HepG2 (cell line): ENCODE results near the gene XKR7. TPM values are rescaled to one million over a fixed set of nuclear protein-coding genes. Genes with fewer than 3 reads are reported as not detected.

Source experiments
- ARNT ChIP-seq: fragments of 450-650 bp; IDR thresholded peaks from 2 replicates; pipeline ENCODE4 v1.6.1; 2017
- ATF4 ChIP-seq, 2 experiments: fragments of 450-650 bp in 1 of 2; sonication (generic) in 1 of 2; formaldehyde crosslinking; IDR thresholded peaks; 2 replicates each; pipeline versions ENCODE4 v1.5.0 to v1.8.0; 2020 to 2022; ENCODE audit warnings: mild to moderate bottlenecking in 1 of 2, missing genetic modification reagents in 1 of 2
- ATF7 ChIP-seq, 2 experiments: fragments of 450-650 bp in 1 of 2; sonication (generic) in 1 of 2; formaldehyde crosslinking in 1 of 2; IDR thresholded peaks; 2 replicates each; pipeline versions ENCODE4 v1.4.0 to v1.6.1; 2016 to 2020; ENCODE audit warnings: antibody characterized with exemption in 1 of 2, mild to moderate bottlenecking in 1 of 2, missing genetic modification reagents in 1 of 2
- CENPX ChIP-seq: sonication (generic); formaldehyde crosslinking; IDR thresholded peaks from 2 replicates; pipeline ENCODE4 v1.9.0; 2021; ENCODE audit warnings: mild to moderate bottlenecking, missing genetic modification reagents, moderate library complexity
- DPF2 ChIP-seq: sonication (generic); formaldehyde crosslinking; IDR thresholded peaks from 2 replicates; pipeline ENCODE4 v1.4.0; 2020; ENCODE audit warnings: mild to moderate bottlenecking, low read depth, missing genetic modification reagents, borderline replicate concordance
- GPN1 ChIP-seq: sonication (generic); formaldehyde crosslinking; IDR thresholded peaks from 2 replicates; pipeline ENCODE4 v1.5.1; 2020; ENCODE audit warnings: missing genetic modification reagents, borderline replicate concordance
- GZF1 ChIP-seq: sonication (generic); formaldehyde crosslinking; IDR thresholded peaks from 2 replicates; pipeline ENCODE4 v1.5.1; 2020; ENCODE audit warnings: mild to moderate bottlenecking, missing genetic modification reagents
- MED1 ChIP-seq: sonication (generic); formaldehyde crosslinking; IDR thresholded peaks from 2 replicates; pipeline ENCODE4 v1.4.0; 2020; ENCODE audit warnings: missing genetic modification reagents
- PAXIP1 ChIP-seq: sonication (generic); formaldehyde crosslinking; conservative IDR thresholded peaks from 2 replicates; pipeline ENCODE4 v1.4.0; 2020; ENCODE audit warnings: mild to moderate bottlenecking, missing genetic modification reagents, moderate library complexity
- RNF2 ChIP-seq: fragments of 450-650 bp; conservative IDR thresholded peaks from 2 replicates; pipeline ENCODE4 v1.6.1; 2016; ENCODE audit warnings: low read depth
- USF2 ChIP-seq, 2 experiments: sonication (generic) in 1 of 2; formaldehyde crosslinking in 1 of 2; IDR thresholded peaks; 2 replicates each; pipeline versions ENCODE4 v1.5.1 to v1.6.1; 2011 to 2020; ENCODE audit warnings: borderline replicate concordance in 1 of 2, low read depth in 1 of 2, low read length in 1 of 2, mild to moderate bottlenecking in 1 of 2, missing genetic modification reagents in 1 of 2, moderate library complexity in 1 of 2
- ZBTB2 ChIP-seq: sonication (generic); formaldehyde crosslinking; IDR thresholded peaks from 2 replicates; pipeline ENCODE4 v1.8.0; 2022; ENCODE audit warnings: low read depth, missing genetic modification reagents
- ZBTB21 ChIP-seq: sonication (generic); formaldehyde crosslinking; IDR thresholded peaks from 2 replicates; pipeline ENCODE4 v1.4.0; 2020; ENCODE audit warnings: missing genetic modification reagents
- ZFP62 ChIP-seq: sonication (generic); formaldehyde crosslinking; IDR thresholded peaks from 2 replicates; pipeline ENCODE4 v1.4.0; 2020; ENCODE audit warnings: missing genetic modification reagents
- ZNF12 ChIP-seq: sonication (generic); formaldehyde crosslinking; IDR thresholded peaks from 2 replicates; pipeline ENCODE4 v1.5.0; 2020; ENCODE audit warnings: missing genetic modification reagents
- ZNF543 ChIP-seq: sonication (generic); formaldehyde crosslinking; IDR thresholded peaks from 2 replicates; pipeline ENCODE4 v1.4.0; 2020; ENCODE audit warnings: mild to moderate bottlenecking, missing genetic modification reagents
- ZNF598 ChIP-seq: sonication (generic); formaldehyde crosslinking; IDR thresholded peaks from 2 replicates; pipeline ENCODE4 v1.5.1; 2020; ENCODE audit warnings: mild to moderate bottlenecking, missing genetic modification reagents, borderline replicate concordance
- ZNF747 ChIP-seq: sonication (generic); formaldehyde crosslinking; IDR thresholded peaks from 2 replicates; pipeline ENCODE4 v1.8.1; 2023; ENCODE audit warnings: missing genetic modification reagents, mild to moderate bottlenecking, borderline replicate concordance
- ZNF768 ChIP-seq: sonication (generic); formaldehyde crosslinking; IDR thresholded peaks from 2 replicates; pipeline ENCODE4 v1.4.0; 2020; ENCODE audit warnings: missing genetic modification reagents
- polyA plus RNA-seq, 8 experiments: library from polyadenylated mRNA; depleted of rRNA in 3 of 8; stranded (reverse) in 7 of 8; unstranded in 1 of 8; fragments of >200 nt; fragmentation: Illumina TruSeq in 4 of 8; extraction: Trizol in 4 of 8; gene quantifications; 2 replicates each; pipeline versions ENCODE4 v1.2.1 to v1.2.3, GENCODE V29; 2011 to 2016; ENCODE audit warnings: low read depth in 4 of 8, missing spikeins in 1 of 8, mixed read lengths in 1 of 8; ENCODE audit not compliant: insufficient read depth in 1 of 8
- total RNA-seq, 5 experiments: library from RNA; depleted of rRNA; stranded (reverse); fragments of >200 nt; fragmentation: Illumina TruSeq; extraction: Trizol; gene quantifications; 2 replicates each; pipeline ENCODE4 v1.2.3, GENCODE V29; 2016; ENCODE audit warnings: low read depth in 1 of 5

Gene XKR7
- total and polyA plus RNA-seq, 2 of the 13 experiments (the other 11 are each of a cell fraction or from before 2014, with no cell fraction given), result not detected

- TF ChIP-seq USF2 (IDR thresholded peaks at IDR 0.05; ENCODE audit: low read depth, low read length), result no peak
- TF ChIP-seq USF2 (CRISPR knock-in tag; IDR thresholded peaks at IDR 0.05; ENCODE audit: borderline replicate concordance), result no peak; the same call in 1 of the 2 replicates
- no peak for TF ChIP-seq ARNT
- no peak; the same call in 1 of the 2 replicates for TF ChIP-seq PAXIP1 (CRISPR knock-in tag)
- peak; percentile 100 for TF ChIP-seq ZNF598 (CRISPR knock-in tag)
- no peak for TF ChIP-seq ATF7 (IDR thresholded peaks at IDR 0.05)
- TF ChIP-seq ATF7 (CRISPR knock-in tag; IDR thresholded peaks at IDR 0.05), result no peak
- TF ChIP-seq RNF2, result peak; percentile 88
- TF ChIP-seq DPF2 (CRISPR knock-in tag), result no peak
- TF ChIP-seq ZNF747 (CRISPR knock-in tag), result peak; percentile 75
- TF ChIP-seq GZF1 (CRISPR knock-in tag), result peak; percentile 84
- TF ChIP-seq ZNF768, result peak; percentile 72
- TF ChIP-seq ZNF12 (CRISPR knock-in tag), result peak; percentile 3; the same call in 1 of the 2 replicates
- TF ChIP-seq ZFP62 (CRISPR knock-in tag), result no peak; the same call in 1 of the 2 replicates
- no peak for TF ChIP-seq CENPX (CRISPR knock-in tag)
- peak in 1 of 2 experiments; percentile 44; a peak in 1 of 4 replicates for TF ChIP-seq ATF4 (CRISPR knock-in tag; IDR thresholded peaks at IDR 0.05)
- TF ChIP-seq ZBTB21 (CRISPR knock-in tag), result peak; percentile 47
- TF ChIP-seq MED1 (CRISPR knock-in tag), result peak; percentile 84
- TF ChIP-seq ZNF543 (CRISPR knock-in tag), result 0 out of 2 replicates have a peak, but pooled peaks have one; percentile 49
- peak; percentile 83 for TF ChIP-seq GPN1 (CRISPR knock-in tag)
- TF ChIP-seq ZBTB2 (CRISPR knock-in tag), result peak; percentile 70; the same call in 1 of the 2 replicates
Observed at GRCh38 chr20:31951530-31952453, 16.2 kb upstream of the XKR7 start, which contains the start of gene PDRG1 (continued).
